NB4 (cell line): ENCODE results near the gene ZSCAN26.

Source experiments
- MYC ChIP-seq: IDR thresholded peaks from 2 replicates; pipeline ENCODE4 v1.6.1; 2011; ENCODE audit warnings: low read depth, low read length
- POLR2A ChIP-seq: IDR thresholded peaks from 2 replicates; pipeline ENCODE4 v1.6.1; 2011; ENCODE audit warnings: mild to moderate bottlenecking; ENCODE audit not compliant: insufficient read length; ENCODE audit errors: extremely low read depth

DNA sequence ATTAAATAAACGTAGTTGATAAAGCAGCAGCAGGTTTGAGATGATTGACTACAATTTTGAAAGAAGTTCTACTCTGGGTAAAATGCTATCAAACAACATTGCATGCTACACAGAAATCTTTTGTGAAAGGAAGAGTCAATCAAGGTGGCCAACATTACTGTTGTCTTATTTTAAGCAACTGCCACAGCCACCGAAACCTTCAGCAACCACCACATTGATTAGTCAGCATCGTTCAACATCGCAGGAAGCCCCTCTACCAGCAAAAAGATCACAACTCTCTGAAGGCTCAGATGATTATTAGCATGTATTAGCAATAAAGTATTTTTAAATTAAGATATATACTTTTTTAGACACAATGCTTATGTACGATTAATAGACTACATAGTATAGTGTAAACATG, 28.4 kb downstream of the ZSCAN26 start:
- no peak for TF ChIP-seq MYC
- TF ChIP-seq POLR2A = no peak
